Natural killer cell (primary cell): ENCODE measurements around the gene RNF213. TPM values are rescaled to one million over a fixed set of nuclear protein-coding genes. Genes with fewer than 3 reads are reported as not detected.

Source experiments
- ATAC-seq, 3 donors: fragments of 150-1000 bp in 2 of 3; fragments of 200-7000 bp in 1 of 3; cut with Tn5 transposase; 1 replicate in 1 of 3; 2 replicates in 2 of 3; pipeline ENCODE4 v1.10.0; 2021; ENCODE audit warnings: mild to moderate bottlenecking in 2 of 3, moderate library complexity in 2 of 3
- DNase-seq, 2 donors: peaks; one replicate each; pipeline versions ENCODE4 v3.0.0 to v3.0.0-alpha.2; 2013 to 2021; ENCODE audit warnings: mixed read lengths in 1 of 2
- H3K27ac ChIP-seq: one replicate; pipeline ENCODE4 v1.5.1; 2013; ENCODE audit warnings: mild to moderate bottlenecking, low read length
- H3K27me3 ChIP-seq: one replicate; pipeline ENCODE4 v1.6.1; 2013; ENCODE audit warnings: low read length; ENCODE audit not compliant: control insufficient read depth, insufficient read depth
- H3K36me3 ChIP-seq: one replicate; pipeline ENCODE4 v1.6.1; 2013; ENCODE audit warnings: low read length; ENCODE audit not compliant: control insufficient read depth, insufficient read depth
- H3K4me1 ChIP-seq: one replicate; pipeline ENCODE4 v1.6.1; 2013; ENCODE audit warnings: low read length; ENCODE audit not compliant: control insufficient read depth, insufficient read depth
- H3K4me3 ChIP-seq: one replicate; pipeline ENCODE4 v1.5.1; 2013; ENCODE audit warnings: low read length
- H3K9me3 ChIP-seq: one replicate; pipeline ENCODE4 v1.6.1; 2013; ENCODE audit warnings: low read length; ENCODE audit not compliant: control insufficient read depth, insufficient read depth
- H3K27ac Mint-ChIP-seq, 2 donors: one replicate each; pipeline ENCODE4 v1.8.0; 2022; ENCODE audit warnings: mild to moderate bottlenecking in 2 of 2, mixed read lengths in 2 of 2, moderate library complexity in 1 of 2
- H3K27me3 Mint-ChIP-seq, 2 donors: one replicate each; pipeline ENCODE4 v1.8.0; 2022; ENCODE audit warnings: low read depth in 2 of 2, mixed read lengths in 2 of 2
- H3K36me3 Mint-ChIP-seq: one replicate; pipeline ENCODE4 v1.8.0; 2022; ENCODE audit warnings: mixed read lengths
- H3K4me1 Mint-ChIP-seq, 2 donors: one replicate each; pipeline ENCODE4 v1.8.0; 2022; ENCODE audit warnings: mixed read lengths in 2 of 2
- H3K4me3 Mint-ChIP-seq: one replicate; pipeline ENCODE4 v1.8.0; 2022; ENCODE audit warnings: mild to moderate bottlenecking, moderate library complexity, mixed read lengths
- H3K9me3 Mint-ChIP-seq, 2 donors: one replicate each; pipeline ENCODE4 v1.8.0; 2022; ENCODE audit warnings: mixed read lengths in 2 of 2
- CTCF ChIP-seq: fragments of 200-600 bp; IDR thresholded peaks from one replicate; pipeline ENCODE4 v1.8.0; 2022; ENCODE audit warnings: antibody characterized with exemption
- WGBS: methylation state at CpG from one replicate; pipeline ENCODE4 v1.1.7; 2013; ENCODE audit warnings: missing lambda C conversion rate; ENCODE audit not compliant: insufficient coverage; 5-methylcytosine and 5-hydroxymethylcytosine counted together
- intact Hi-C: fragments of 100-400 bp; cut with micrococcal nuclease; formaldehyde crosslinking; loops from one replicate; pipeline ENCODE4 v1.14.2; 2022
- total RNA-seq, 4 donors: library from RNA; stranded (reverse); fragments of 120-200 nt in 1 of 4; gene quantifications; one replicate each; pipeline versions ENCODE4 v1.2.3 to v1.2.4, GENCODE V29; 2013 to 2022

Gene RNF213
- total RNA-seq, 3 donors from 2014 or later (not counting 1 experiment from before 2014, with no cell fraction given), result 929 to 1,120 (median 1,060) TPM

- no peak for DNase-seq
- Histone ChIP-seq H3K27ac (no peak overlapping the region), H3K36me3 (peaks cover 97% of the 10 kb centered on the region), H3K4me3 (no peak overlapping the region), H3K9me3 (no peaks in the 10 kb centered on the region), H3K27me3 (no peaks in the 10 kb centered on the region), H3K4me1 (no peaks in the 10 kb centered on the region)
- H3K9me3 Mint-ChIP-seq, result no peaks in the 10 kb centered on the region
- H3K4me3 Mint-ChIP-seq, result no peak overlapping the region
- intact Hi-C loops, result no loop called here
- H3K4me1 Mint-ChIP-seq, result no peaks in the 10 kb centered on the region
- ATAC-seq, result no peak
- H3K27ac Mint-ChIP-seq, result peak overlapping the region; percentile 43 to 75
- TF ChIP-seq CTCF, result no peak
- no peaks in the 10 kb centered on the region for H3K27me3 Mint-ChIP-seq
- H3K36me3 Mint-ChIP-seq, result peaks cover 21% of the 10 kb centered on the region
- 97% methylated on average over 9 of the region's 9 CpGs for WGBS
Measured at GRCh38 chr17:80377798-80378197, 117.1 kb downstream of the RNF213 start.

GRCh38 chr17:80379348-80379747 lies 118.7 kb downstream of the RNF213 start:
- no peaks in the 10 kb centered on the region for H3K4me1 ChIP-seq
- Mint-ChIP-seq H3K27ac (peak overlapping the region in 1 of 2 donors; percentile 27), H3K36me3 (peaks cover 33% of the 10 kb centered on the region), H3K4me3 (no peak overlapping the region), H3K4me1 (peaks cover 0 to 3% of the 10 kb centered on the region in 2 donors), H3K27me3 (no peaks in the 10 kb centered on the region), H3K9me3 (no peaks in the 10 kb centered on the region)
- no peaks in the 10 kb centered on the region for H3K9me3 ChIP-seq
- intact Hi-C loops, result no loop called here
- DNase-seq (no peak), ATAC-seq (no peak)
- H3K27me3 ChIP-seq, result no peaks in the 10 kb centered on the region
- H3K4me3 ChIP-seq, result no peak overlapping the region
- no peak for TF ChIP-seq CTCF
- H3K27ac ChIP-seq, result no peak overlapping the region
- peaks cover 98% of the 10 kb centered on the region for H3K36me3 ChIP-seq
- WGBS, result 86% methylated on average over 9 of the region's 9 CpGs

GRCh38 chr17:80380068-80380467 lies 119.4 kb downstream of the RNF213 start:
- Histone ChIP-seq H3K27ac (no peak overlapping the region), H3K4me1 (no peaks in the 10 kb centered on the region), H3K4me3 (no peak overlapping the region), H3K9me3 (no peaks in the 10 kb centered on the region), H3K27me3 (no peaks in the 10 kb centered on the region), H3K36me3 (peaks cover 98% of the 10 kb centered on the region)
- DNase-seq (no peak), ATAC-seq (no peak)
- Mint-ChIP-seq H3K27me3 (no peaks in the 10 kb centered on the region), H3K9me3 (no peaks in the 10 kb centered on the region), H3K27ac (no peak overlapping the region), H3K36me3 (peaks cover 33% of the 10 kb centered on the region), H3K4me3 (no peak overlapping the region), H3K4me1 (peaks cover 0 to 3% of the 10 kb centered on the region in 2 donors)
- TF ChIP-seq CTCF, result no peak
- 96% methylated on average over 6 of the region's 6 CpGs for WGBS
- intact Hi-C loops, result no loop called here

GRCh38 chr17:80380555-80381002 lies 119.9 kb downstream of the RNF213 start:
- WGBS, result 95% methylated on average over 21 of the region's 21 CpGs
- DNase-seq, result no peak
- no peak overlapping the region for H3K4me3 Mint-ChIP-seq
- no peak for ATAC-seq
- H3K4me1 Mint-ChIP-seq, result peaks cover 0 to 3% of the 10 kb centered on the region in 2 donors
- intact Hi-C loops, result no loop called here
- Histone ChIP-seq H3K27ac (no peak overlapping the region), H3K4me3 (no peak overlapping the region), H3K4me1 (no peaks in the 10 kb centered on the region), H3K9me3 (no peaks in the 10 kb centered on the region), H3K27me3 (no peaks in the 10 kb centered on the region), H3K36me3 (peaks cover 98% of the 10 kb centered on the region)
- H3K27me3 Mint-ChIP-seq, result no peaks in the 10 kb centered on the region
- H3K27ac Mint-ChIP-seq, result no peak overlapping the region
- H3K36me3 Mint-ChIP-seq, result peaks cover 33% of the 10 kb centered on the region
- no peaks in the 10 kb centered on the region for H3K9me3 Mint-ChIP-seq
- no peak for TF ChIP-seq CTCF
